ENCODE measurements around the gene ZNF683. TPM values are rescaled to one million over a fixed set of nuclear protein-coding genes. Genes with fewer than 3 reads are reported as not detected.

The ZNF683 gene
- polyA plus RNA-seq, 1 donor (not counting 4 experiments of a cell fraction or from before 2014, with no cell fraction given) = not detected

DNA sequence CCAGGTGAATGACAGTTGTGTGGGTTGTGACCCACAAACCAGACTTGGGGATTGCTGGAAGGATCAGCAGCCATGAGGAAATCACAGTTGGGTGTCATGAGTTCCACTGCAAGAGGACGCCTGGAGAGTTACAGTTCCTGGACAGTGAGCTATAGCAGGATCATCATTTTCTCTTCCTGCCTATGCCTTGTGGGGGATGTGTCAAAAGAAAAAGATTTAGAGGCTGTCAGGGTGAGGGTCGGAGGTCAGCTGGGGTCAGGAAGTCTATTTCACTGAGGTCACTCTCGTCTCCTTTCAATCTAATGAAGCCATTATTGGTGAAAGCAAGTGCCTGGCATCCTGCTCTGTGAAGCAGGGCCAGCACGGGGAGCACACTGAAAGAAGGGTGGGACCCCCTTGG, 31.1 kb upstream of the ZNF683 start:
- DNase-seq (ENCODE audit: low read depth, low spot score) = no peak

DNA sequence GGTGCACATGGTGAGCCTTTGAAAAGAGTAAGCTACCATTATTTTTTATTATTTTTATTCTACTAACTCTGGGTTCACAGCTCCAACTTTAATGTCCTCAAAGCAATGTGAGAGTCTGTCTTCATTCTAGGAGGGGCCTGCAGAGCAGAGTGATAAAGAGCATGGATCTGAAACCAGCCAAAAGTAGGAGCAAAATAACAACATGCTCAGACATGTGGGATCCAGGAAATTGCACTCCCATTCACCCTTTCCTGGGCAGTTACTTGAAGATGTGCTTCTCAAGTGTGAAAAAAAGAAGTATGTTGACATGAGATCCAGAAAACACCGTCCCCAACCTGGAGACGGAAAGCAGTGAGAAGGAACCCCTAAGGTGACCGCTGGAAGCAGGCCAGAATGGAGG, 29.3 kb upstream of the ZNF683 start:
- Histone ChIP-seq H3K4me1 (ENCODE audit: control insufficient read depth, extremely low read depth, insufficient read depth, low read length) (peaks cover 11% of the 10 kb centered on the region), H3K79me2 (ENCODE audit: control insufficient read depth, insufficient read depth, low read length) (no peaks in the 10 kb centered on the region), H3K27me3 (ENCODE audit: control insufficient read depth, extremely low read depth, insufficient read depth, low read length) (no peaks in the 10 kb centered on the region), H3K4me3 (ENCODE audit: control insufficient read depth in 2 of 3, extremely low read depth in 1 of 3, insufficient read depth in 2 of 3, low read depth in 1 of 3, low read length in 3 of 3) (no peak overlapping the region), H3K27ac (ENCODE audit: control insufficient read depth, insufficient read depth, low read length) (no peak overlapping the region), H3K4me2 (ENCODE audit: control insufficient read depth, extremely low read depth, insufficient read depth, low read depth, low read length) (peak overlapping the region; percentile 36), H3K9me1 (ENCODE audit: control insufficient read depth, extremely low read depth, insufficient read depth, low read length) (no peaks in the 10 kb centered on the region), H3K36me3 (ENCODE audit: control insufficient read depth in 2 of 2, extremely low read depth in 1 of 2, insufficient read depth in 2 of 2, low read length in 2 of 2) (no peaks in the 10 kb centered on the region), H2AFZ (ENCODE audit: control insufficient read depth, low read length) (no peak overlapping the region), H4K20me1 (ENCODE audit: control insufficient read depth, extremely low read depth, insufficient read depth, low read length) (no peaks in the 10 kb centered on the region), H3K9ac (ENCODE audit: control insufficient read depth, extremely low read depth, insufficient read depth, low read length) (no peak overlapping the region), H3K9me3 (ENCODE audit: control insufficient read depth, low read depth, low read length) (no peaks in the 10 kb centered on the region)
- DNase-seq (ENCODE audit: low read depth, low spot score) (no peak), FAIRE-seq (peak; percentile 89)
- TF ChIP-seq EZH2 (IDR thresholded peaks at IDR 0.05; ENCODE audit: low read length) = no peak
- TF ChIP-seq, protein P1, sequence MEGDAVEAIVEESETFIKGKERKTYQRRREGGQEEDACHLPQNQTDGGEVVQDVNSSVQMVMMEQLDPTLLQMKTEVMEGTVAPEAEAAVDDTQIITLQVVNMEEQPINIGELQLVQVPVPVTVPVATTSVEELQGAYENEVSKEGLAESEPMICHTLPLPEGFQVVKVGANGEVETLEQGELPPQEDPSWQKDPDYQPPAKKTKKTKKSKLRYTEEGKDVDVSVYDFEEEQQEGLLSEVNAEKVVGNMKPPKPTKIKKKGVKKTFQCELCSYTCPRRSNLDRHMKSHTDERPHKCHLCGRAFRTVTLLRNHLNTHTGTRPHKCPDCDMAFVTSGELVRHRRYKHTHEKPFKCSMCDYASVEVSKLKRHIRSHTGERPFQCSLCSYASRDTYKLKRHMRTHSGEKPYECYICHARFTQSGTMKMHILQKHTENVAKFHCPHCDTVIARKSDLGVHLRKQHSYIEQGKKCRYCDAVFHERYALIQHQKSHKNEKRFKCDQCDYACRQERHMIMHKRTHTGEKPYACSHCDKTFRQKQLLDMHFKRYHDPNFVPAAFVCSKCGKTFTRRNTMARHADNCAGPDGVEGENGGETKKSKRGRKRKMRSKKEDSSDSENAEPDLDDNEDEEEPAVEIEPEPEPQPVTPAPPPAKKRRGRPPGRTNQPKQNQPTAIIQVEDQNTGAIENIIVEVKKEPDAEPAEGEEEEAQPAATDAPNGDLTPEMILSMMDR (optimal IDR thresholded peaks at IDR 0.05 in 1 of 3, IDR thresholded peaks at IDR 0.05 in 1 of 3, conservative IDR thresholded peaks at IDR 0.05 in 1 of 3; ENCODE audit: extremely low read depth in 1 of 3, insufficient read depth in 2 of 3, low read length in 3 of 3) = no peak
- dilution Hi-C loops (cut with MboI; ENCODE audit: extremely low pct_ligation_motif_present, low sequenced_read_pairs) = no loop called here

More for the DNA sequence above, 31.1 kb upstream of the ZNF683 start:
- TF ChIP-seq, protein P1 (optimal IDR thresholded peaks at IDR 0.05 in 1 of 3, IDR thresholded peaks at IDR 0.05 in 1 of 3, conservative IDR thresholded peaks at IDR 0.05 in 1 of 3; ENCODE audit: extremely low read depth in 1 of 3, insufficient read depth in 2 of 3, low read length in 3 of 3) = no peak
- no peak for TF ChIP-seq EZH2 (IDR thresholded peaks at IDR 0.05; ENCODE audit: low read length)
- peaks cover 11% of the 10 kb centered on the region for H3K4me1 ChIP-seq (ENCODE audit: control insufficient read depth, extremely low read depth, insufficient read depth, low read length)
- no peak overlapping the region for H3K4me3 ChIP-seq (ENCODE audit: control insufficient read depth in 2 of 3, extremely low read depth in 1 of 3, insufficient read depth in 2 of 3, low read depth in 1 of 3, low read length in 3 of 3)
- no peaks in the 10 kb centered on the region for H3K79me2 ChIP-seq (ENCODE audit: control insufficient read depth, insufficient read depth, low read length)
- no peaks in the 10 kb centered on the region for H3K9me3 ChIP-seq (ENCODE audit: control insufficient read depth, low read depth, low read length)
- H3K36me3 ChIP-seq (ENCODE audit: control insufficient read depth in 2 of 2, extremely low read depth in 1 of 2, insufficient read depth in 2 of 2, low read length in 2 of 2) = no peaks in the 10 kb centered on the region
- dilution Hi-C loops (cut with MboI; ENCODE audit: extremely low pct_ligation_motif_present, low sequenced_read_pairs) = no loop called here
- peaks cover 1% of the 10 kb centered on the region for H3K27me3 ChIP-seq (ENCODE audit: control insufficient read depth, extremely low read depth, insufficient read depth, low read length)
- H4K20me1 ChIP-seq (ENCODE audit: control insufficient read depth, extremely low read depth, insufficient read depth, low read length) = no peaks in the 10 kb centered on the region
- peak; percentile 46 for FAIRE-seq
- H3K9me1 ChIP-seq (ENCODE audit: control insufficient read depth, extremely low read depth, insufficient read depth, low read length) = no peaks in the 10 kb centered on the region
- no peak overlapping the region for H3K9ac ChIP-seq (ENCODE audit: control insufficient read depth, extremely low read depth, insufficient read depth, low read length)
- H3K4me2 ChIP-seq (ENCODE audit: control insufficient read depth, extremely low read depth, insufficient read depth, low read depth, low read length) = no peak overlapping the region
- no peak overlapping the region for H2AFZ ChIP-seq (ENCODE audit: control insufficient read depth, low read length)
- H3K27ac ChIP-seq (ENCODE audit: control insufficient read depth, insufficient read depth, low read length) = no peak overlapping the region
